SH-SY5Y (cell line): Measurements from ENCODE around the gene ENTR1.

Experiments used
- GATA2 ChIP-seq: IDR thresholded peaks from 2 replicates; pipeline ENCODE4 v1.6.1; 2011; ENCODE audit warnings: mild to moderate bottlenecking, low read depth, low read length
- GATA3 ChIP-seq: IDR thresholded peaks from 2 replicates; pipeline ENCODE4 v1.6.1; 2011; ENCODE audit warnings: low read depth, mild to moderate bottlenecking, low read length, moderate library complexity

DNA sequence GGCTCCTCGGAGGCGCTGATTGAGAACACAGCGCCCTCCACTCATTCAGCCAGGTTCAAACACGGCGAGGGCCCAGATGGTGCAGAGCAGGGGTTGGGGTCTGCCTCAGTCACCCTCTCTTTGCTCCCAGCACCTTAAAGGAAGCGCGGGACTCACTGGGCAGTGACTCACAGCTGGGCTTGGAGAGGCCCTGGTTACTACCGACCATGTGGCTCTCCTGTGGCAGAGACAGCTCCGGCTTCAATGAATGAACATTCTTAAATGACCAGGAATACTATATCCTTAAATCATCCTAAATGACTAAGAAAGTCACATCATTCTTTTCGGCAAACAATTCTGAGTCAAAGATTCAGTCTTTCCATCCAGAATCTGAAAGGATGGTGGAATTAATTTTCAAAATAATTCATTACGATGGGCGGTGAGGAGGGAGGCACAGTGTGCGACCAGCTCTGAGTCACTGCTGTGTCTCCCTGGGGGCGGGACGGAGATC lies 30.8 kb upstream of the ENTR1 start:
- TF ChIP-seq GATA2 (no peak), GATA3 (no peak)
